Breast epithelium (tissue), 3 donors: ENCODE results near the gene TSPAN4.

Experiments used
- POLR2A ChIP-seq: fragments of 450-650 bp; IDR thresholded peaks from one replicate; pipeline ENCODE4 v1.6.1; 2016; ENCODE audit warnings: antibody characterized with exemption, mild to moderate bottlenecking, moderate library complexity
- POLR2AphosphoS5 ChIP-seq, 3 donors: sonication (generic); formaldehyde crosslinking; IDR thresholded peaks; one replicate each; pipeline ENCODE4 v1.6.1; 2017; ENCODE audit warnings: antibody characterized with exemption in 3 of 3

- TF ChIP-seq POLR2A: no peak
- no peak for TF ChIP-seq POLR2AphosphoS5 (IDR thresholded peaks at IDR 0.05)
Observed at GRCh38 chr11:802018-802617, 40.5 kb upstream of the TSPAN4 start.
